GM21367 (cell line): ENCODE results near the gene DAZAP2.

Experiments used
- ATAC-seq: cut with Tn5 transposase; IDR thresholded peaks from one replicate; pipeline ENCODE4 v1.9.1; 2021; ENCODE audit not compliant: unreplicated experiment

Gene DAZAP2, protein sequence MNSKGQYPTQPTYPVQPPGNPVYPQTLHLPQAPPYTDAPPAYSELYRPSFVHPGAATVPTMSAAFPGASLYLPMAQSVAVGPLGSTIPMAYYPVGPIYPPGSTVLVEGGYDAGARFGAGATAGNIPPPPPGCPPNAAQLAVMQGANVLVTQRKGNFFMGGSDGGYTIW

DNA sequence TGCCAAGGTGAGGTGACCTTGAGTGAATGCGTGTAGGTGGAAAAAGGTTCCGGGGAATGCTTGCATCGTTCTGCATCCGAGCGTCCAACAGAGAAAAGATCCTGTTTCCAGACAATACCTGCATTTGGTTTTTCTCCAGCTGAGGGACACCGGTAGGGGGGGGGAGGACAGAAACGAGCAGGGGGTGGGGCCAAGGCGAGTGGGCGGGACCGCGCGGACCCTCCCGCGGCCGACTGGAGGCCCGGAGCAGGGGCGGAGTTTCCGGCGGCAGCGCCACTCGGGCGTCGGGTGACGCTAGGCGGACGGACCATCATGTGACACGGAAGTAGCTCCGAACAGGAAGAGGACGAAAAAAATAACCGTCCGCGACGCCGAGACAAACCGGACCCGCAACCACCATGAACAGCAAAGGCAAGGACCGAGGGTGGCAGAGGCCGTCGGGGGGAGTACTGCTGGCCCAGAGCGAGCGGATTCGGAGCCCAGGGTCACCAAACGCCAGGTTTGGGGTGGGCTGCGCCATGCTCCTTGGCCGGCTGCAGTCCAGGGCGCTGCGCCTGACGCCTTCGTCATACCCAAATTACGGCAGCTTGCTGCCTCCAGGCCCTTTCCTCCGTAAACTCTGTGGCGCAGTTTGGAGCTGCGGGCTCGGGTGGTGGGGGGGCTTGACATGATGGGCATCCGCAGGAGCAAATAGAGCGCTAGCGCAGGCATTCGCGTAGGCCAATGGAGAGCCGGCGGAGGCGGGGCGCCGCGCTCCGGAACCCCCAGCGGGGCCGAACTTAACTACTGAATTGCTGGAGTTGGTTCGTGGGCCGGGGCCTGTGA is at the start of gene DAZAP2:
TSS of gene DAZAP2 (plus strand) at position 317 of the 825 bp plus-strand sequence. CDS start at position 399, 82 bp downstream.
- ATAC-seq = peak; percentile 79

DNA sequence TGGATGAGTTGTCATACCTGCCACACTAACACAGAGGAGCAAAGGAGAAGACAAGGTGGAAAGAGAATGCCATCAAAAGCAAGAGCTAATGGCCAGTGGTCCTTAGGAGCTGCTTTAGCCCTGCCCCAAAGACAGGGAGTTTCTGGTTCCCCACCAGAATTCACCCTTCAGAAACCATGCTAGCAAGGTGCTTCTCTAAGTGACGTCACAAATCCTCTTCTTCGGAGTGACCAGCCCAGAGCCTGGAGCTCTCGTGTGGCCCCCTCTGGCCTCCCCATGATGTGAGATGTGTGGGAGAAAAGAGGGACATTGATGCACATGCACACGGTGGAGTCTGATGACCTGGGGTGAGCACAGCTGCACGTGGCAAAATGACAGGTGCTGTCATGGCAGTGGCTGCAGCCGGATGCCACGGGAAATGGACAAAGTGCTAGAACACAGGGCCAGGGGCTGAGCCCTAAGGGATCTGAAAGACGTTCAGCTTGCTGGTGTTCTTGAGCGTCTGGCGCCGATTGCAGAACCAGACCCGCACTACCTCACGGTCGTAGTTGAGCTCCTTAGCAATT is 48.8 kb upstream of the DAZAP2 start:
- ATAC-seq = no peak

DNA sequence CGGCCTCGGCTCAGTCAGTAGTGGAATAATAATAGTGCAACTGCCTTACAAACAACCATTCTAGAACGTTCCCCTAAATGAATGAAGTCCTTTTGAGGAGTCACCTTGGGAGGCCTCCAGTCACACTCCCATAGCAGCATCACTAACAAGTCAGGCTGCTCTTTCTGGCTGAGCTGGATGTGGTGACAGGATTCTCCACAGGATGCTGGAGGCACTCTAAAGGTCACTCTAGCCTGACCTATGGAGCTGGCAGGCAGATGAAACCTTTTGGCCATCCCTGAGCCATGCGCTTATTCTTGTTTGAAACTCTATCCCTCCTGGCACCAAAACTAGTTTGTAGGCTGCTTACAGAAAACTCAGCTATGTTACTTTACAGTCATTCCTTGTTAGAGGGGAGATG is 47.8 kb upstream of the DAZAP2 start:
- no peak for ATAC-seq

DNA sequence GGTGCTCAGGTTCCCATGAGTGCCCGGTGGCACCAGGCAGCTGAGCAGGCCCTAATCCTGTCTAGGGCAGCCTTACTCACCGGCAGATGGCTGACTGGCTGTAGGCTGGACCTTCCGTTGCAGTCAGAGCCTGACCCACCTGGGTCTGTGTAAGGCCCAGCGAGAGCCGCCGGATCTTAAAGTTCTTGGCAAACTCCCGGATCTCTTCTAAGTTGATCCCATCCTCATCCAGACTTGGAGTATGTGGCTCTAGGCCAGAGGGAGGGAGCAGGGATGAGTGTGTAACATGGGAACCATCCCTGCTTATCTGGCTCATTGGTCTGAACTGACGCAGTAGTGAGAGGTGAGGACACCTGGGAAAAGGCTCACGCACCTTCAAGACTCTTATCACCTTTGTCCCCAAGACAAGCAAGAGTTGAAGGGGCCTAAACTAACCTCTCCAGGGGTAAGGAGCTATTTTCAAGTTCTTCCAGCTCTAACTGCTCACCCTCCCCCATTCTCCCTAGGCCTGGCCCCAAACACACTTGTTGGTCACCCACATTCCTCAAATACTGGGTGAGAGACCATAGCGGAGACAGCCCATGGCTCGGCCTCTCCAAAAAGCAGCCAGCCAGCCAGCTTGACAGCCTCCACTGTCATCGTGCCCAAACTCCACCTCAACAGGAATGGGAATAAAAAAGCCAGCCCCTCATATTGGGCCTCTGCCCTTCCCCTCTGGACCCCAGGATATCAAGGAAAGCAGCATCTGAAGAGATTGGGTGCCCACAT is 46.9 kb upstream of the DAZAP2 start:
- no peak for ATAC-seq

DNA sequence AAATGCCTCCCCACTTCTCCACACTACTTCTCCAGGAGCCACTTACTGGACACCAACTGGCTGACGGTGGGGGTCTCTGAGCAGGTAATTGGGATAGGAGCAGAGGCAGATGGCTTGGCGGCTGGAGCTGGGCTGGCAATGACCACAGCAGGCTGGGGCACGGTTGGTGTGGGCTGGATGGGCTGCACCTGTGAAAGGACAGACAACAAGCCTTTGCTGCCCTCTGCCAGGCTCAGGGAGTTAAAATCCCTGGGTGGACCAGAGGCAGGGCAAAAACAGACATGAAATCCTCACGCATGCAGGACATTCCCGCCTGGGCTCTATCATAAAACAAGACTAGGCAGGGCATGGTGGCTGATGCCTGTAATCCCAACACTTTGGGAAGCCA is 46.3 kb upstream of the DAZAP2 start:
- no peak for ATAC-seq

DNA sequence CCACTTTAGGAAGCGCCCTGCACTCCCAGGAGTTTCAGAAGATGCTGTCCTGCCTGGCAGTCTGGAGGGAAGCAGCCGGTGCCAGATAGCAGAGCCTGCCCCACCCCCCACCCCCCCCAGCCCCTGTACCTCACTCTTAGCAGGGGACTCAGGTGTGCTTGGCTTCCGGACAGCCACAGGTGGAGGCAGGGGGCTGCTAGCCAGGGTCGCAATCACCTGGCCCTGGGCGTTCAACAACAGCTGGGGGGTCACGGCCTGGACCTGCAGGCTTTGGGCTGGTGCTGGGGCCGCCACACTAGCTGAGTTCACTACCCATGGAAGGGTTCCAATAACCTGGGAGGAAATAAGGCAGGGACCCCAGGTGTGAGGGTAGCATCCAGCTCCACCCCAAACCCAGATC is 42.8 kb upstream of the DAZAP2 start:
- no peak for ATAC-seq

DNA sequence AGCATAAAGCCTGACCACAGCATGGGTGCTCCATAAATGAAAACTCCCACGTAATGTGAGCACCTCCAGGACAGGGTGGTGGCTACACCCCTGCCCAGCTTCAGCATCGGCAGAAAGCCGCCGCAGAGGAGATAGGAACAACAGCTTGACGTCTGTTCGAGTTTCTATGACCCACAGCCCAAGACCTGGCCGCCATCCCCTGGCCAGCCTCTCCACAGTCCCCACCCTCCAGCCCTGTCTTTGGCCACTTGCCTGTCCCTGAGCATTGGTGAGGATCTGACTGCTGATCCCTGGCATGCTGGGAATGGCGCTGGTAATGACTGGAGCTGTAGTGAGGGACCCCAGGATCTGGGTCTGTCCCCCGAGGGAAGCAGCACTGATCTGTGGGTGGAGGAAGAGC is 42.1 kb upstream of the DAZAP2 start:
- no peak for ATAC-seq

DNA sequence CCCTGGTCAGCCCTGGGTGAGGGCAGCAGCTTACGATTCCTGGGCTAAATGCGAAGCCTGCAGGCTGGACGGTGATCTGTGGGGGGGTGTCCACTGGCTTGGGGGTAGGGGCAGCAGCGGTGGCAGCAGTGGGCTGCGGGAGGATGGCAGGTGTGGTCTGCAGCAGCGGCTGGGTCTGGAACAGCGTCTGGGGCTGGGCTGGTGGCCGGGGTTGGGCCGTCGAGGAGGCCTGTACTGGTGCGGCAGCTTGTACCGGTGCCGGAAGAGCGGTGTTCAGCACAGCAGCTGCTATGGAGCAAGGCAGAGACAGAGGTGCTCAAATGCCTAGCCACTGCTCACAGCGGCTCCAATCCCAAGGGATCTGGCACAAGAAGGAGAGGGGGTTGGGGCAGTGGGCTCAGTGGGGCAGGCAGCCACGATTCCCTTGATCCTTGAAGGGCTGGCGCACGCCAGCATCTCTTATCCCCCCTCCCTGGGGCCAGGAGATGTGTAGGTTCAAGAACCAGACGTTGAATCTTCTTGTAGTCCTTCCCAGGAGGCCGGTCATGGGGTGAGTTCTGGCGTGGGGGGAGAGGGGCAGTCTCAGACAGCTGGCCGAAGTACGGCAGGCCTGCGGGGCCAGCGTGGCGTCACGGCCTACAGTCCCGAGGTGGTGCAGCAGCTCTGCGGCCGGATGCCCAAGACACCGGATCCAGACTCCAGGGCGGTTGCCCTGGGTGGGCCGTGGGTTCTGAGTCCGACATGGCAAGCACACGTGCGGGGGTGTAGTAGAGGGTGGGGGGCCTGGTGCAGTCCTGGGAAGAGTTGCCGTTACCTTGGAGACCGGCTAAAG is 40.7 kb upstream of the DAZAP2 start:
- ATAC-seq = no peak

DNA sequence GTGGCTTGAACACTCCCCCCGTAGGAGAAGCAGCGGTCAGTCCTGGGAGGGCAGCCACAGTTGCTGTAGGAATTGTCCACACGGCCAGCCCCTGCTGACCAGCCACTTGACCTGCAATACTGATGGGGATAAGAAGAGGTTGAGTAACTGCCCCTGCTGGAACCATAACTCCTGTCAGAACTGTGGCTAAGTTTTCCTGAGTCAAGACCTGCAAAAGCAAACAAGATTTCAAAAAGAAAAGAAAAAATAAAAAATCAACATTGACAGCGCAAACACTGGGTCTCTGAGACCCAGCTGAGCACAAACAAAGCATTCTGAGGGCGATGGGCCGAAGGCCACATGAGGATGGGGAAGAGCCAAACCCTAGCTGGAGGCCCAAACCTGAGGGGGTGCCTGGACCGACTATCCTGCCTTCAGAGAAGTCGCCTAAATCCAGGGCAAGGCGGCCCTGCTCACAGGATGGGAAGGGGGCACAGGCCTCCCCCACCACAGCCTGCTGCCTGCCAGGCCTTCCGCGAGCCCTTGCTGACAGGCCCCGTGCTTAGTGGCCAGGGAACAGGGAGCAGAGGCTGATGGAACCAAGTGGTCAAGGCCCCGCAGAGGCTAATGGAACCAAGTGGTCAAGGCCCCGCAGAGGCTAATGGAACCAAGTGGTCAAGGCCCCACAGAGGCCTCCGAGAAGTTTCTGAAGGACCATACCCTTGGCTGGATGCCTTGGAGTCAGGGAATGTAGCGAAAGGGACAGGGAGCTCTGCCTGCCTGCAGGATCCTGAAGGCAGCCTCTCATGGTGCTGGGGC is 39.9 kb upstream of the DAZAP2 start:
- ATAC-seq = no peak

DNA sequence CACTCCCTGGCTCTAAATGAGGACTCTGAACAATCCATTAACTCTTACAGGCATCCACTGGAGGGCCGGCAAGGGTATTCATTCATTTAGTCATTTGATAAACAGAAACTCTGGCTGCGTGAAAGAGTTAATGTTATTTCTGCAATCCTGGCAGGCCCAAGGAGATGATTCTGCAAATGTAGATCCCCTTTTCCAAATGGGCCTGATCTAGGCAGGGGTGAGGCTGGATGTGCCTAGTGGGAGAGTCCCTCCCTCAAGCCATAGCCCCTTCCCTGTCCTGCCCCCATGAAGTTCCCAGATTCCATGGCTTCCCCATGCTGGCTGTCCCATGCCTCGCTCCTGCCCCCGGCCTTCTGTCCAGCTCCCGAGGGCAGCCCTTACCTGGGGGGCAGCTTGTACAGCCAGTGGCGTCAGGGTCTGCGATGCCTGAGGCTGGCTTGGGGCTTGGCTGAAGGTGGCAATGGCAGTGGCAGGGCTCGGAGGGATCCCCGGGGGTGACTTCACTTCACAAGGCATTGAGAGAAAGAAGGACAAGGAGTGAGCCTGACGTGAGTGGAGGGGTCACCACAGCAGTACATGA is 39.2 kb upstream of the DAZAP2 start:
- ATAC-seq = no peak

DNA sequence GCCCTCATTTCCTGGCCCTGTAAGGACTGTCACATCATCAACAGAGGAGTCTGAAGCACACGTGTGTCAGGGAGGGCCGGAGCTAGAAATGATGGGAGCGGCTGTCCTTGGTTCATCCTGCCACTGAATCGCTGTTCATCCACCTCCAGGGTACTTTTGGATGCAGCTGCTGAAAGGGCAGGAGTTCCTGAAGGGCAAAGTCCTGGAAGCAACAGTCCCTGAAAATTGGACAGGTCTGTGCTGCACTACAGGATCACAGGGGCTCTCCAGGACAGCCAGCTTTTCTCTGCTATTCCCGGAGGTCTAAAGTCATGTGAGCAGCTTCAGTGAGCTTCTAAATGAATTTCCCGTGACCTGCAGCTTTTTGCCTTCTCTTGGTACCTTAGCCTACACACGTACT is 38.5 kb upstream of the DAZAP2 start:
- ATAC-seq = no peak

DNA sequence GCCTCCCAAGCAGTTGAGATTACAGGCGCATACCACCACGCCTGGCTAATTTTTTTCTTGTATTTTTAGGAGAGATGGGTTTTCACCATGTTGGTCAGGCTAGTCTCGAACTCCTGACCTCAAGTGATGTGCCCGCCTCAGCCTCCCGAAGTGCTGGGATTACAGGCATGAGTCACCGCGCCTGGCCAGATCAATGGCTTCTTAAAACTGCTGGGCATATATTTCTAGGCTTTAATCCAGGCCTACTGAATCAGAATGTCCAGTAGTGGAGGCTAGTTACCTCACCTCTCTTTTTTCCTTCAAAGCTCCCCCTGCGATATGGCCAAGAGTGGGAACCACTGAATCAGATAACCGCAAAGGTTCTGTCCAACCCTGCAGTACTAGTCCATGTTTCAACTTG is 37.8 kb upstream of the DAZAP2 start:
- no peak for ATAC-seq

DNA sequence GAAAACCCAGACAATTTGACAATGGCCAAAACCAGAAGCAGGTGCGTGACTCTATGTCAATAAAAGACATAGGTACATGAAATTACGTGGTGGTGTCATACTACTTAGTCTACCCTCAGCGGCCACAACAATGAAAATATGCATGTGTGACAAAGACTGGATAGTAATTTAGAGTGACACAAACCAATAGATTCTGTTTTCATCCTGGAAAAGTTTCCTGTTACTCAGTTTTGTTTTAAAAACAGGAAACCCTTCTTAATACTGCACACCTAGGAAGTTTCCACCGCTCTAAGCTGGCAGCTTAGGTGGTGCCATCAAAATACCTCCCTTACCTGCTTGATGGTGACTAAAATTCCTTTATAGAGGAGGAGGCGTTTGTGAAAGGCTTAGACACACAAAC is 35.9 kb upstream of the DAZAP2 start:
- no peak for ATAC-seq

DNA sequence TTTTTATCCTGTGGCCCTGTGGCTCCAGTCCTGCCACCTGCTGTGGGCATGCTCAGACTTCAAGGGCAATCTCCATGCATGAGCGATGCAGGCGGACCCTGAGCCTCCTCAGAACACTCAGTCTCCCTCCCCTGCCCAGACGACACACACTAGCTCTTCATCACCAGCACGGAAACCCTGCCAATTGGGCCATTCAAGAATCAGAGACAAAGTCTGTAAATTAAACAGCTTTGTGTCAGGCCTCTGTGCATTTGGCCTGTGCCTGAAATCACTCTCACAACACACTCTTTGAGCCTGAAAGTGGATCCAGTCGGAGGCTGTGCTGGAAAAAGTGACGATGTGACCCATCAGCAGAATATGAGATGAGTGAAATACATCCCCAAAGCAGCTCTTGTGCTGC is 33.3 kb upstream of the DAZAP2 start:
- ATAC-seq = no peak

DNA sequence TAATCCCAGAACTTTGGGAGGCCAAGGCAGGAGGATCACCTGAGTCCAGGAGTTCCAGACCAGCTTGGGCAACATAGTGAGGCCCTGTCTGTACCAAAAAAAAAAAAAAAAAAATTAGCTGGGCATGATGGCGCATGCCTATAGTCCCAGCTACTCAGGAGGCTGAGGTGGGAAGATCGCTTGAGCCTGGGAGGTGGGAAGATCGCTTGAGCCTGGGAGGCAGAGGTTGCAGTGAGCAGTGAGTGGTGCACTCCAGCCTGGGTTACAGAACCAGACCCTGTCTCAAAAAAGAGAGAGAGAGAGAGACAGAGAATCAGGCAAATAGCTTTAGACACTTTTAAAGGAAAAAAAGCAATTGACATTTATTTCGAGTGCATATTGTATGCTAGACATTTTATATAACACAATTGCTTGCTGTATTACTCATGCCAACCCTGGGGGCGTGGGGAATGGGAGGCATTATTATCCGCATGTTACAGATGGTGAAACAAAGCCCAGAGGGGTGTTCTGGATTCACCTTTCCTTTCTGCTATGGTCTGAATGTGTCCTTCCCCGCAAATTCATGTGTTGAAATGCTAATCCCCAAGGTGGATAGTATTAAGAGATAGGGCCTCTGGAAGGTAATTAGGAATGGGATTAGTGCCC is 30.5 kb upstream of the DAZAP2 start:
- no peak for ATAC-seq

DNA sequence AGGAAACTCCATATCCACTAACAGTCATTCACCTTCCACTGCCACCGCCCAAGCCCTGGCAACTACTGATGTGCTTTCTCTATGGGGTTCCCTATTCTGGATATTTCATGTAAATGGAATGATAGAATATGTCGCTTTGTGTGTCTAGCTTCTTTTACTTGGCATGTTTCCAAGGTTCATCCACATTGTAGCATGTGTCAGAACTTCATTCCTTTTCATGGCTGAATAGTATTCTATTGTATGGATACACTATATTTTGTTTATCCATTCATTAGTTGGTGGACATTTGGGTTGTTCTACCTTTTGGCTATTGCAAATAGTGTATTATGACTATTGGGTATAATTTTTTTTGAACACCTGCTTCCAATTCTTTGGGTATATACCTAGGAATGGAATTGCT is 29.4 kb upstream of the DAZAP2 start:
- ATAC-seq = no peak

DNA sequence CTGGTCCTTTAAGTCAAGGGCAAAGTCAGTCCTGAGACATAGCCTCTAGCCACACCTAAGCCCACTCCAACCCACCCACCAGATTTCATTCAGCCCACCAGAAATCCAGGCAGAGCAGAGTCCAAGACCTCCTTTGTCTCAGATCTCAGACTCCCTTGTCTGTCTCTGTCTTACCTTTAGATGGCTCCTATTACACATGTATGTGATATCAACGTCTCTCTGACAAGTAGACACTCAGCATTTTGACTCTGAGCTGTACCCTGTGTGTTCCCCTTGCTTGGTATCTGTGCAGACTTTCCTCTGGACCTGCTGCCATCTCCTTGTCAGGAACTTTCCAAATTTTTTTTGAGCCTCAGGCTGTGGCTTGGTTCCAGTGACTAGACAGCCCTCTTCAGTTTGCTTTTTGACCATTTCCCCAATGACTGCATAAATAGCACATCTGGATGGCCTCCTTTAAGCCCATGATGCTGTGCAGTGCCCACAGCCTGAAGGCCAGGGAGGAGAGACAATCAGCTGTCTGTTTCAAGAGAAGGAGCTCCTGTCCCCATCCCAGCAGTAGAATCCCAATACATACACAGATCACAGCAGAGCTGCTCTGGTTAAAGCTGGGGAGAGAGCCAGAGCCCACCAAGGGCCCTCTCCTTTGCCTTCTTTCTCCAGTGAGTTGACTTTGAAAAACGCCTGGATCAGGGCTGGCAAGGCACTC is 27.8 kb upstream of the DAZAP2 start:
- no peak for ATAC-seq

DNA sequence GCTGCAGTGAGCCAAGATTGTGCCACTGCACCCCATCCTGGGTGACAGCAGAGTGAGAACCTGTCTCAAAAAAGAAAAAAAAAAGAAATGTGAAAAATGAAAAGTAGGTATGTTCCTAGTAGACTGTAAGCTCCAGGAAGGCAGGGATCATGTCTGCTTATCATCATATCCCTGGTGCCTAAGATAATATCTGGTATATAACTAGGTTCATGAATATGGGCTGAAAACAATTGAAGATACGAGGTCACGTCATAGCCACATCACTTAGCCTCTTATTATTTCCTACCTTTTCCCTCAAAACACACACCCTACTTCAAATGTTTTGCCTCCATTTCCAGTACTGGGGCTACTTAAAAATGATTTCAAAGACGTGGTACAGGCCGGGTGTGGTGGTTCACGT is 23.7 kb upstream of the DAZAP2 start:
- ATAC-seq = no peak

DNA sequence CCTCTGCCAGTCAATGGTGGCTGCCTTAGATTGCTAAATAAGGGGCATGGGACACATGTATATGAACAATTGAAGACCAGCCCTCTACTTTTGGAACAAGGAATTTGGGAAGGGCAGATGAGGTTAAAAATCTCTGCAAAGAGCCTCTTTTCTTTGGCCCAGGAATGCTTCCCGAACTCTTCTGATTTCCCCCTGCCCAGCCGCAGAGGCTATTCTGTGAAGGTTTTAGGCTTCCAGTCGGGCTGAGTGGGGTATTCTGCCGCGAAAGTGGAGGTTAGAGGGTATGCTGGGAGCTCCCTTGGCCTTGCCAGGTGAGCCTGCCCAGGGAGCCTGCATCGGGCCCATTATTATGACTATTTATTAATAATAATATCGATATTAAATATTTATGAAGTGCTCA is 22.0 kb upstream of the DAZAP2 start:
- ATAC-seq = no peak
